KG1 (cell line): Measurements from ENCODE around the gene DSCAM.
A peak's percentile ranks its signal among the peaks of the same experiment; 100 is the strongest.

Experiments used
- DNase-seq: peaks from one replicate; lab custom pipeline; 2025; lab: John Stamatoyannopoulos, UW

The DSCAM gene

GRCh38 chr21:40177979-40178378 is 669.0 kb downstream of the DSCAM start:
- DNase-seq, result no peak

- no peak for DNase-seq
Observed at GRCh38 chr21:40176724-40177123, 670.2 kb downstream of the DSCAM start.

GRCh38 chr21:40173816-40174215 is 673.1 kb downstream of the DSCAM start:
- no peak for DNase-seq

- no peak for DNase-seq
Observed at GRCh38 chr21:40169971-40170370, 677.0 kb downstream of the DSCAM start.

GRCh38 chr21:40166291-40166843 is 680.6 kb downstream of the DSCAM start:
- no peak for DNase-seq

- DNase-seq, result no peak
Observed at GRCh38 chr21:40165773-40166070, 681.2 kb downstream of the DSCAM start.

GRCh38 chr21:40164905-40165772 is 681.8 kb downstream of the DSCAM start:
- DNase-seq, result no peak

GRCh38 chr21:40162075-40162474 is 684.9 kb downstream of the DSCAM start:
- DNase-seq, result no peak

- no peak for DNase-seq
Observed at GRCh38 chr21:40160911-40161310, 686.0 kb downstream of the DSCAM start.

GRCh38 chr21:40158366-40158765 is 688.6 kb downstream of the DSCAM start:
- no peak for DNase-seq

- no peak for DNase-seq
Observed at GRCh38 chr21:40155563-40155962, 691.4 kb downstream of the DSCAM start.

GRCh38 chr21:40153351-40153750 is 693.6 kb downstream of the DSCAM start:
- DNase-seq, result no peak

- DNase-seq, result no peak
Observed at GRCh38 chr21:40152476-40152875, 694.5 kb downstream of the DSCAM start.

- no peak for DNase-seq
Observed at GRCh38 chr21:40151611-40152010, 695.3 kb downstream of the DSCAM start.

GRCh38 chr21:40146216-40146837 is 700.6 kb downstream of the DSCAM start:
- no peak for DNase-seq

- peak; percentile 26 for DNase-seq
Observed at GRCh38 chr21:40143822-40144525, 703.0 kb downstream of the DSCAM start.

- no peak for DNase-seq
Observed at GRCh38 chr21:40141621-40142020, 705.3 kb downstream of the DSCAM start.

- DNase-seq, result no peak
Observed at GRCh38 chr21:40140675-40141074, 706.3 kb downstream of the DSCAM start.

- DNase-seq, result no peak
Observed at GRCh38 chr21:40139636-40140035, 707.3 kb downstream of the DSCAM start.

GRCh38 chr21:40136571-40136970 is 710.4 kb downstream of the DSCAM start:
- no peak for DNase-seq

- no peak for DNase-seq
Observed at GRCh38 chr21:40134731-40135492, 712.0 kb downstream of the DSCAM start.

GRCh38 chr21:40130476-40130875 is 716.5 kb downstream of the DSCAM start:
- DNase-seq, result no peak
